Karpas-422 (cell line): ENCODE measurements around the gene PACSIN3. TPM values are rescaled to one million over a fixed set of nuclear protein-coding genes. Genes with fewer than 3 reads are reported as not detected.
"Not testable (repeated sequence)": the region's sequence is repeated elsewhere in the genome, so short reads cannot be mapped to it uniquely, and the experiment has no call there.

Source experiments
- DNase-seq: peaks from one replicate; pipeline ENCODE4 v3.0.0-alpha.2; 2015
- H2AFZ ChIP-seq: fragments of 200-600 bp; sonication (generic); 2 replicates; pipeline ENCODE4 v1.6.1; 2014; ENCODE audit warnings: antibody characterized with exemption, low read length, mixed read lengths
- H3K27ac ChIP-seq: fragments of 200-600 bp; sonication (generic); 2 replicates; pipeline ENCODE4 v1.5.1; 2014; ENCODE audit warnings: mild to moderate bottlenecking, low read length, moderate library complexity
- H3K27me3 ChIP-seq: fragments of 200-600 bp; sonication (generic); 2 replicates; pipeline ENCODE4 v1.6.1; 2014; ENCODE audit warnings: low read length, mixed read lengths
- H3K36me3 ChIP-seq: fragments of 200-600 bp; sonication (generic); 2 replicates; pipeline ENCODE4 v1.6.1; 2014; ENCODE audit warnings: low read length, mixed read lengths; ENCODE audit not compliant: insufficient read depth
- H3K4me1 ChIP-seq: fragments of 200-600 bp; sonication (generic); 2 replicates; pipeline ENCODE4 v1.6.1; 2014; ENCODE audit warnings: mild to moderate bottlenecking, low read length, mixed read lengths
- H3K4me2 ChIP-seq: fragments of 200-600 bp; sonication (generic); 2 replicates; pipeline ENCODE4 v1.6.1; 2014; ENCODE audit warnings: low read length, low read depth, mild to moderate bottlenecking; ENCODE audit not compliant: poor library complexity, severe bottlenecking
- H3K4me3 ChIP-seq: fragments of 200-600 bp; sonication (generic); 2 replicates; pipeline ENCODE4 v1.5.1; 2014; ENCODE audit warnings: mild to moderate bottlenecking, antibody characterized with exemption, low read length, mixed read lengths
- H3K79me2 ChIP-seq: fragments of 200-600 bp; sonication (generic); 2 replicates; pipeline ENCODE4 v1.6.1; 2014; ENCODE audit warnings: mild to moderate bottlenecking, low read length, mixed read lengths
- H3K9ac ChIP-seq: fragments of 200-600 bp; sonication (generic); 2 replicates; pipeline ENCODE4 v1.6.0; 2014; ENCODE audit warnings: low read length
- H3K9me2 ChIP-seq: fragments of 200-600 bp; sonication (generic), shearing (Covaris generic); replicated peaks from 2 replicates; pipeline ENCODE4 v1.6.0; 2014; ENCODE audit warnings: mild to moderate bottlenecking, low read length, moderate library complexity; ENCODE audit not compliant: insufficient read depth
- H3K9me3 ChIP-seq: fragments of 300-700, 200-600 bp; sonication (generic); 2 replicates; pipeline ENCODE4 v1.6.1; 2014; ENCODE audit warnings: low read length, mixed read lengths
- H4K20me1 ChIP-seq: fragments of 200-600 bp; sonication (generic); 2 replicates; pipeline ENCODE4 v1.6.1; 2014; ENCODE audit warnings: mild to moderate bottlenecking, antibody characterized with exemption, low read length, low read depth; ENCODE audit not compliant: insufficient read depth
- total RNA-seq: library from RNA; depleted of rRNA; stranded (reverse); fragments of >200 nt; shearing (Covaris generic); gene quantifications from 2 replicates; pipeline ENCODE4 v1.2.3, GENCODE V29; 2014; ENCODE audit warnings: low replicate concordance

PACSIN3 gene
- total RNA-seq, 1 experiment from 2014 or later, result 1.1 TPM

DNA sequence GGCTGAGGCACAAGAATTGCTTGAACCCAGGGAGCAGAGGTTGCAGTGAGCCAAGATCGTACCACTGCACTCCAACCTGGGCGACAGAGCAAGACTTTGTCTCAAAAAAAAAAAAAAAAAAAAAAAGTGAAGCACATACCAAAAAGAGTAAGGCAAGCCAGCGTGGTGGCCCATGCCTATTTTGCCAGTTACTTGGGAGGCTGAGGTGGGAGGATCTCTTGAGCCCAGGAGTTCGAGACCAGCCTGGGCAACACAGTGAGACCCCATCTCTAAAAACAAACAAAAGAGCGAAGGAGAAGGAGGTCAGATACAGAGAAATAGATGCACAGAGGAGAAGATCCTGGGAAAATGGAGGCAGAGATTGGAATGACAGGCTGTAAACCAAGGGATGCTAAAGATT is 20.3 kb upstream of the PACSIN3 start:
- not testable (repeated sequence) for H3K9ac ChIP-seq, H3K36me3 ChIP-seq, H3K4me2 ChIP-seq, H3K9me3 ChIP-seq, H3K4me1 ChIP-seq, H3K4me3 ChIP-seq, H4K20me1 ChIP-seq, H3K27ac ChIP-seq, H3K27me3 ChIP-seq, H3K9me2 ChIP-seq, H2AFZ ChIP-seq, DNase-seq, H3K79me2 ChIP-seq

GRCh38 chr11:47204637-47204989 is 18.4 kb upstream of the PACSIN3 start:
- H2AFZ ChIP-seq, result no peak overlapping the region

GRCh38 chr11:47202576-47202975 is 16.3 kb upstream of the PACSIN3 start:
- Histone ChIP-seq H3K9ac (no peak overlapping the region), H3K4me2 (no peak overlapping the region), H3K79me2 (no peaks in the 10 kb centered on the region), H4K20me1 (no peaks in the 10 kb centered on the region), H3K9me3 (no peaks in the 10 kb centered on the region), H3K9me2 (no peaks in the 10 kb centered on the region), H3K27me3 (no peaks in the 10 kb centered on the region), H3K36me3 (no peaks in the 10 kb centered on the region), H3K27ac (no peak overlapping the region), H3K4me3 (no peak overlapping the region), H3K4me1 (no peaks in the 10 kb centered on the region), H2AFZ (no peak overlapping the region)
- no peak for DNase-seq

More at GRCh38 chr11:47204637-47204989, 18.4 kb upstream of the PACSIN3 start:
- H3K4me1 ChIP-seq, result no peaks in the 10 kb centered on the region
- no peak overlapping the region for H3K27ac ChIP-seq
- no peak overlapping the region for H3K4me2 ChIP-seq
- no peaks in the 10 kb centered on the region for H3K79me2 ChIP-seq
- no peaks in the 10 kb centered on the region for H3K9me3 ChIP-seq
- no peak for DNase-seq
- no peaks in the 10 kb centered on the region for H4K20me1 ChIP-seq
- H3K9me2 ChIP-seq, result no peaks in the 10 kb centered on the region
- no peaks in the 10 kb centered on the region for H3K36me3 ChIP-seq
- H3K27me3 ChIP-seq, result no peaks in the 10 kb centered on the region
- no peak overlapping the region for H3K4me3 ChIP-seq
- H3K9ac ChIP-seq, result no peak overlapping the region

GRCh38 chr11:47201015-47201414 is 14.8 kb upstream of the PACSIN3 start:
- no peaks in the 10 kb centered on the region for H3K4me1 ChIP-seq
- H3K9ac ChIP-seq, result no peak overlapping the region
- no peak overlapping the region for H3K27ac ChIP-seq

DNA sequence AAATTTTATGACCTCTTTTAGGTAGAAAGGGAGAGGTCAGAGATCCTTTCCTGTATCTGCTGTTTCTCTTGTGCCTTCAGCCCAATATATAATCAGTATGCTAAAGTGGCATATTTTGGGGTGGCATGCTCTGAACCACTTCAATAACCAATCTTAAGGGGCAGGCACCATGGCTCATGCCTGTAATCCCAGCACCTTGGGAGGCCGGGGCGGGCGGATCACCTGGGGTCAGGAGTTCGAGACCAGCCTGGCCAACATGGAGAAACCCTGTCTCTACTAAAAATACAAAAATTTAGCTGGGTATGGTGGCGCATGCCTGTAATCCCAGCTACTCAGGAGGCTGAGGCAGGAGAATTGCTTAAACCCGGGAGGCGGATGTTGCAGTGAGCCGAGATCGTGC is 11.9 kb upstream of the PACSIN3 start:
- H3K4me3 ChIP-seq, H3K79me2 ChIP-seq, H3K4me1 ChIP-seq, H3K9me2 ChIP-seq, H3K27me3 ChIP-seq, H3K9ac ChIP-seq, H3K4me2 ChIP-seq, DNase-seq, H3K9me3 ChIP-seq, H3K27ac ChIP-seq, H2AFZ ChIP-seq, H3K36me3 ChIP-seq, H4K20me1 ChIP-seq: not testable (repeated sequence)

More at GRCh38 chr11:47201015-47201414, 14.8 kb upstream of the PACSIN3 start:
- DNase-seq, result no peak
- Histone ChIP-seq H3K36me3 (no peaks in the 10 kb centered on the region), H3K9me3 (no peaks in the 10 kb centered on the region), H3K4me2 (no peak overlapping the region), H3K4me3 (no peak overlapping the region), H3K79me2 (no peaks in the 10 kb centered on the region), H3K9me2 (no peaks in the 10 kb centered on the region), H2AFZ (no peak overlapping the region), H3K27me3 (no peaks in the 10 kb centered on the region), H4K20me1 (no peaks in the 10 kb centered on the region)

GRCh38 chr11:47192111-47192510 is 5.9 kb upstream of the PACSIN3 start:
- H3K4me2 ChIP-seq, result no peak overlapping the region
- no peaks in the 10 kb centered on the region for H4K20me1 ChIP-seq

DNA sequence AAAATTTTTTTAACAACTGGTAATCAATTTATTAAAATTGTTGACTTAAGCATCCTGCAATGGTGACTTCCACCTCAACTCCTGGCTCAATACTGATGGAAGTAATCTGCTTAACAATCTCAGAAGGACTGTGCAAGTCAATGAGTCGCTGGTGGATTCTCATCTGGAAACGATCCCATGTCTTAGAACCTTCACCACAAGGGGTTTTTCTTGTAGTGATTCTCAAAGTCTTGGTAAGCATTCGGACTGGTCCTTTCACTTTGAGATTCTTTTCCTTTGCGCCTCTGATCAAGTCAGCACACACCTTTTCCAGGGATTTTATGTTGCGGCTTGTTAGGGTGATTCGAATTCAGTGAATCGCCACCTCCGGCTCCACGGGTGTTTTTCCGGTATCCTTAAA is 4.9 kb upstream of the PACSIN3 start:
- H3K4me2 ChIP-seq, H2AFZ ChIP-seq, H3K9me3 ChIP-seq, H3K9ac ChIP-seq, H3K27me3 ChIP-seq, DNase-seq, H3K9me2 ChIP-seq, H3K27ac ChIP-seq, H3K36me3 ChIP-seq, H4K20me1 ChIP-seq, H3K79me2 ChIP-seq, H3K4me3 ChIP-seq: not testable (repeated sequence)
- peaks cover 15% of the 10 kb centered on the region for H3K4me1 ChIP-seq

More at GRCh38 chr11:47192111-47192510, 5.9 kb upstream of the PACSIN3 start:
- H3K27ac ChIP-seq, result no peak overlapping the region
- peaks cover 6% of the 10 kb centered on the region for H3K4me1 ChIP-seq
- no peaks in the 10 kb centered on the region for H3K36me3 ChIP-seq
- H2AFZ ChIP-seq, result no peak overlapping the region
- H3K79me2 ChIP-seq, result no peaks in the 10 kb centered on the region
- no peak for DNase-seq
- no peaks in the 10 kb centered on the region for H3K9me2 ChIP-seq
- no peaks in the 10 kb centered on the region for H3K27me3 ChIP-seq
- no peaks in the 10 kb centered on the region for H3K9me3 ChIP-seq
- no peak overlapping the region for H3K4me3 ChIP-seq
- H3K9ac ChIP-seq, result no peak overlapping the region

DNA sequence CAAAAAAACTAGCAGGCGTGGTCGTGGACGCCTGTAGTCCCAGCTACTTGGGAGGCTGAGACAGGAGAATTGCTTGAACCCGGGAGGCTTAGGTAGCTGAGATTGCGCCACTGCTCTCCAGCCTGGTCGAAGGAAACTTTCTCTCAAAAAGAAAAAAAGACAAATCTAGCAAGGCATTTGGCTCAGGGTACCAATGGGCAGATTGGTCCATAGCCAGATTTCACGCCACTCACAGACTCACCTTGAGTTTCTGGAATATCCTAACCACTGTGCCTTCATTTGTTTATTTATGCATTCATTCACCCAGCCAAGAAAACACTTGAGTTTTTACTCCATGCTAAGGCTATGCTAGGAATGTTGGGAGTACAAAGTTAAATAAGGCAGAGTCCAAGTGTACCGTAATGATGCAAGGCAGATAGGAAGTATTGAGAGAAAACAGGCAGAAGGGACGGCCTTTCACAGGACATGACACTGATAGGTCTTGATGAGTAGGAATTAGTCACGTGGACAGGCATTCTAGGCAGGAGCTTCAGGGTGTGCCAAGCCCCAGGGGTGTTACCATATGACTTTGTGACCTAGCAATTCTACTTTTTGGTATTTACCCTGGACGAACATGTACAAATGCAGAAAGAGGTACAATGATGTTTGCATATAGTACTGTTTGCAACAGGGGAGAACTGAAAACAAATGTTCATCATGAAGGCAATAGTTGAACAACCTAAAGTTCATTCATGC is 3.0 kb upstream of the PACSIN3 start:
- H3K27me3 ChIP-seq, result no peaks in the 10 kb centered on the region
- no peaks in the 10 kb centered on the region for H3K79me2 ChIP-seq
- H2AFZ ChIP-seq, result no peak overlapping the region
- no peak overlapping the region for H3K4me3 ChIP-seq
- H3K27ac ChIP-seq, result no peak overlapping the region
- no peak overlapping the region for H3K4me2 ChIP-seq
- H3K4me1 ChIP-seq, result peaks cover 23% of the 10 kb centered on the region
- H3K9me2 ChIP-seq, result no peaks in the 10 kb centered on the region
- H4K20me1 ChIP-seq, result no peaks in the 10 kb centered on the region
- H3K36me3 ChIP-seq, result no peaks in the 10 kb centered on the region
- H3K9me3 ChIP-seq, result no peaks in the 10 kb centered on the region
- H3K9ac ChIP-seq, result no peak overlapping the region
- DNase-seq, result no peak
